K562 (cell line): ENCODE results near the gene ZNF782. TPM values are rescaled to one million over a fixed set of nuclear protein-coding genes. Genes with fewer than 3 reads are reported as not detected.

Experiments
- ARNT ChIP-seq, 2 experiments: fragments of 450-650 bp; IDR thresholded peaks; 2 replicates each; pipeline ENCODE4 v1.6.1; 2016; ENCODE audit warnings: mild to moderate bottlenecking in 1 of 2
- CC2D1A ChIP-seq: fragments of 450-650 bp; IDR thresholded peaks from 2 replicates; pipeline ENCODE4 v1.6.1; 2017; ENCODE audit warnings: mild to moderate bottlenecking
- DACH1 ChIP-seq: fragments of 450-650 bp; IDR thresholded peaks from 2 replicates; pipeline ENCODE4 v1.6.1; 2018; ENCODE audit not compliant: partially characterized antibody
- EP300 ChIP-seq: IDR thresholded peaks from 2 replicates; pipeline ENCODE4 v1.6.1; 2012; ENCODE audit warnings: low read length, improper control_type of control experiment
- ETV6 ChIP-seq, 3 experiments: fragments of 150-350 bp in 1 of 3; sonication (generic) in 1 of 3; formaldehyde crosslinking in 1 of 3; IDR thresholded peaks; 2 replicates each; pipeline versions ENCODE4 v1.6.1 to v1.8.0; 2014 to 2022; ENCODE audit warnings: borderline replicate concordance in 2 of 3, low read depth in 2 of 3, antibody characterized with exemption in 1 of 3, low read length in 1 of 3, mild to moderate bottlenecking in 1 of 3, missing genetic modification reagents in 1 of 3
- NCOA4 ChIP-seq: fragments of 450-650 bp; IDR thresholded peaks from 2 replicates; pipeline ENCODE4 v1.6.1; 2018; ENCODE audit warnings: mild to moderate bottlenecking; ENCODE audit not compliant: partially characterized antibody
- NFIX ChIP-seq: fragments of 250-450 bp; sonication (Bioruptor Pico); IDR thresholded peaks from 2 replicates; pipeline ENCODE4 v1.4.0; 2020; ENCODE audit warnings: low read depth, mild to moderate bottlenecking, moderate library complexity
- NRF1 ChIP-seq, 2 experiments: fragments of 450-650 bp; IDR thresholded peaks in 1 of 2; conservative IDR thresholded peaks in 1 of 2; 2 replicates each; pipeline ENCODE4 v1.6.1; 2014; ENCODE audit warnings: mild to moderate bottlenecking in 2 of 2
- PHB2 ChIP-seq: fragments of 450-650 bp; IDR thresholded peaks from 2 replicates; pipeline ENCODE4 v1.6.1; 2017; ENCODE audit warnings: low read depth
- RREB1 ChIP-seq: fragments of 250-450 bp; sonication (Bioruptor Pico); IDR thresholded peaks from 2 replicates; pipeline ENCODE4 v1.4.0; 2020
- TBL1XR1 ChIP-seq, 2 experiments: IDR thresholded peaks; 2 replicates each; pipeline ENCODE4 v1.6.1; 2012; ENCODE audit warnings: improper control_type of control experiment in 2 of 2, low read length in 2 of 2, mild to moderate bottlenecking in 1 of 2
- USF2 ChIP-seq: sonication (generic); formaldehyde crosslinking; IDR thresholded peaks from 2 replicates; pipeline ENCODE4 v1.5.0; 2020; ENCODE audit warnings: missing genetic modification reagents
- ZNF212 ChIP-seq: fragments of 450-650 bp; formaldehyde crosslinking; IDR thresholded peaks from 2 replicates; pipeline ENCODE4 v1.4.0; 2020; ENCODE audit warnings: mild to moderate bottlenecking
- polyA plus RNA-seq, 8 experiments: library from polyadenylated mRNA; depleted of rRNA in 4 of 8; stranded (reverse) in 5 of 8; unstranded in 3 of 8; fragments of >200 nt; fragmentation: Nextera tagmentation in 2 of 8; fragmentation: Illumina TruSeq in 1 of 8; extraction: Ambion mirVana in 2 of 8; extraction: Trizol in 1 of 8; gene quantifications; 2 replicates each; pipeline versions ENCODE4 v1.2.1 to v1.2.3, GENCODE V29; 2011 to 2014; ENCODE audit warnings: inconsistent platforms in 1 of 8, missing spikeins in 1 of 8
- total RNA-seq, 7 experiments: library from RNA; depleted of rRNA in 6 of 7; stranded (reverse); fragments of >200 nt in 6 of 7; fragmentation: Illumina TruSeq in 2 of 7; extraction: Trizol in 2 of 7; gene quantifications; 2 replicates each; pipeline versions ENCODE4 v1.2.1 to v1.2.3, GENCODE V29; 2011 to 2021; ENCODE audit warnings: low replicate concordance in 1 of 7
- TF ChIP-seq, protein P1 (sequence below): fragments of 450-650 bp; formaldehyde crosslinking; IDR thresholded peaks from 2 replicates; pipeline ENCODE4 v1.4.0; 2020; ENCODE audit warnings: mild to moderate bottlenecking, moderate library complexity
- TF ChIP-seq, protein P2 (sequence below): sonication (generic); formaldehyde crosslinking; IDR thresholded peaks from 2 replicates; pipeline ENCODE4 v1.8.1; 2023; ENCODE audit warnings: mild to moderate bottlenecking, missing genetic modification reagents

The ZNF782 gene
- total and polyA plus RNA-seq, 9 of the 15 experiments (the other 6 are each of a cell fraction or from before 2014, with no cell fraction given): 0.38 to 8.8 (median 4.5) TPM

GRCh38 chr9:96856363-96857286, 2.3 kb upstream of the ZNF782 start (continued):
- TF ChIP-seq RREB1 (no peak), PHB2 (no peak), EP300 (peak; percentile 20; the same call in 1 of the 2 replicates), NRF1 (conservative IDR thresholded peaks at IDR 0.05 in 1 of 2, IDR thresholded peaks at IDR 0.05 in 1 of 2) (peak; percentile 28 to 44; a peak in 2 of 4 replicates), ETV6 (IDR thresholded peaks at IDR 0.05; ENCODE audit: borderline replicate concordance in 1 of 2, low read depth in 2 of 2, low read length in 1 of 2) (no peak), ETV6 (CRISPR knock-in tag; IDR thresholded peaks at IDR 0.05; ENCODE audit: borderline replicate concordance) (no peak), DACH1 (no peak), ARNT (IDR thresholded peaks at IDR 0.05) (no peak), ZNF212 (CRISPR knock-in tag) (0 out of 2 replicates have a peak, but pooled peaks have one; percentile 62), CC2D1A (0 out of 2 replicates have a peak, but pooled peaks have one; percentile 15), TBL1XR1 (IDR thresholded peaks at IDR 0.05; ENCODE audit: low read length in 2 of 2) (no peak; a peak in 1 of 4 replicates), USF2 (CRISPR knock-in tag) (no peak), NFIX (CRISPR knock-in tag) (no peak), NCOA4 (no peak)
- TF ChIP-seq, protein P1, sequence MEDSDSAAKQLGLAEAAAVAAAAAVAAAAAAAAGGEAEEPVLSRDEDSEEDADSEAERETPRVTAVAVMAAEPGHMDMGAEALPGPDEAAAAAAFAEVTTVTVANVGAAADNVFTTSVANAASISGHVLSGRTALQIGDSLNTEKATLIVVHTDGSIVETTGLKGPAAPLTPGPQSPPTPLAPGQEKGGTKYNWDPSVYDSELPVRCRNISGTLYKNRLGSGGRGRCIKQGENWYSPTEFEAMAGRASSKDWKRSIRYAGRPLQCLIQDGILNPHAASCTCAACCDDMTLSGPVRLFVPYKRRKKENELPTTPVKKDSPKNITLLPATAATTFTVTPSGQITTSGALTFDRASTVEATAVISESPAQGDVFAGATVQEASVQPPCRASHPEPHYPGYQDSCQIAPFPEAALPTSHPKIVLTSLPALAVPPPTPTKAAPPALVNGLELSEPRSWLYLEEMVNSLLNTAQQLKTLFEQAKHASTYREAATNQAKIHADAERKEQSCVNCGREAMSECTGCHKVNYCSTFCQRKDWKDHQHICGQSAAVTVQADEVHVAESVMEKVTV (CRISPR knock-in tag): peak; percentile 72
- TF ChIP-seq, protein P2, sequence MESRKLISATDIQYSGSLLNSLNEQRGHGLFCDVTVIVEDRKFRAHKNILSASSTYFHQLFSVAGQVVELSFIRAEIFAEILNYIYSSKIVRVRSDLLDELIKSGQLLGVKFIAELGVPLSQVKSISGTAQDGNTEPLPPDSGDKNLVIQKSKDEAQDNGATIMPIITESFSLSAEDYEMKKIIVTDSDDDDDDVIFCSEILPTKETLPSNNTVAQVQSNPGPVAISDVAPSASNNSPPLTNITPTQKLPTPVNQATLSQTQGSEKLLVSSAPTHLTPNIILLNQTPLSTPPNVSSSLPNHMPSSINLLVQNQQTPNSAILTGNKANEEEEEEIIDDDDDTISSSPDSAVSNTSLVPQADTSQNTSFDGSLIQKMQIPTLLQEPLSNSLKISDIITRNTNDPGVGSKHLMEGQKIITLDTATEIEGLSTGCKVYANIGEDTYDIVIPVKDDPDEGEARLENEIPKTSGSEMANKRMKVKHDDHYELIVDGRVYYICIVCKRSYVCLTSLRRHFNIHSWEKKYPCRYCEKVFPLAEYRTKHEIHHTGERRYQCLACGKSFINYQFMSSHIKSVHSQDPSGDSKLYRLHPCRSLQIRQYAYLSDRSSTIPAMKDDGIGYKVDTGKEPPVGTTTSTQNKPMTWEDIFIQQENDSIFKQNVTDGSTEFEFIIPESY (CRISPR knock-in tag): no peak
